Activated CD4-positive, alpha-beta memory T cell treated with anti-CD3 and anti-CD28 coated beads, Interleukin-2, amount 10 ng/mL, durations not matched to agents 7 days and 5 days (primary cell): Measurements from ENCODE around the gene RYR3. TPM values are rescaled to one million over a fixed set of nuclear protein-coding genes. Genes with fewer than 3 reads are reported as not detected.

Experiments
- CTCF ChIA-PET: fragments of 350-600 bp; sonication (Branson Sonifier 250); formaldehyde crosslinking; loops from one replicate; lab custom pipeline; 2021; ENCODE audit warnings: antibody characterized with exemption, inconsistent platforms; lab: Charles Lee
- POLR2A ChIA-PET: fragments of 350-600 bp; sonication (Branson Sonifier 250); formaldehyde crosslinking; loops from one replicate; lab custom pipeline; 2021; ENCODE audit warnings: antibody characterized with exemption; lab: Charles Lee
- DNase-seq: peaks from one replicate; pipeline ENCODE4 v3.0.0-alpha.2; 2020
- H3K27ac Mint-ChIP-seq: one replicate; pipeline ENCODE4 v1.8.0; 2021; ENCODE audit warnings: mild to moderate bottlenecking, mixed read lengths
- H3K27me3 Mint-ChIP-seq: one replicate; pipeline ENCODE4 v1.8.0; 2021; ENCODE audit warnings: mixed read lengths
- H3K36me3 Mint-ChIP-seq: one replicate; pipeline ENCODE4 v1.8.0; 2021; ENCODE audit warnings: low read depth, mixed read lengths
- H3K4me1 Mint-ChIP-seq: one replicate; pipeline ENCODE4 v1.8.0; 2021; ENCODE audit warnings: mixed read lengths
- H3K4me3 Mint-ChIP-seq: one replicate; pipeline ENCODE4 v1.8.0; 2021; ENCODE audit warnings: mild to moderate bottlenecking, mixed read lengths
- H3K9me3 Mint-ChIP-seq: one replicate; pipeline ENCODE4 v1.8.0; 2021; ENCODE audit warnings: mixed read lengths
- total RNA-seq, 2 experiments: library from RNA; stranded (reverse); gene quantifications; one replicate each; pipeline ENCODE4 v1.2.3, GENCODE V29; 2021

RYR3 gene
- total RNA-seq, 2 experiments from 2014 or later, result not detected

DNA sequence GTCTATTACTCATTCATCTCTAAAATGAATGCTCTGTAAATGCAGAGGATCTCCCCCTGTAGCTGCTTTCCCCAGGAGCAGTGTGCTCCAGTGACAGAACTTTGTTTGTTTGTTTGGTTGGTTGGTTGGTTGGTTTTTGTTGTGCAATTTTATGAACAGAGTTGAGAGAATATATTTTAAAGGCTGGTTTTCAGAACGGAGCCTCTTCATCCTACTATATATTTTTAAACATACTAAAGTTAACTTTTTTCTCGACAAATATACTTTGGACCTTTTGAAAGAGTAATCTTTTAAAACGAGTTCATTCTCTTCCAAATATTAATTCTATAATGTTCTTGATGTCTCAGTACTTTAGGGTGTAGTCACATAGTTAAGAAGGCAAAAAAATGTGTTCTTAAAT, 20.2 kb downstream of the RYR3 start:
- peaks cover 13% of the 10 kb centered on the region for H3K27me3 Mint-ChIP-seq
- H3K4me3 Mint-ChIP-seq, result no peak overlapping the region
- CTCF ChIA-PET, result interaction anchor here (1.3 kb wide), 1 partner anchor 38 kb away, joined by 3 read pairs; no protein-coding TSS in a partner anchor

DNA sequence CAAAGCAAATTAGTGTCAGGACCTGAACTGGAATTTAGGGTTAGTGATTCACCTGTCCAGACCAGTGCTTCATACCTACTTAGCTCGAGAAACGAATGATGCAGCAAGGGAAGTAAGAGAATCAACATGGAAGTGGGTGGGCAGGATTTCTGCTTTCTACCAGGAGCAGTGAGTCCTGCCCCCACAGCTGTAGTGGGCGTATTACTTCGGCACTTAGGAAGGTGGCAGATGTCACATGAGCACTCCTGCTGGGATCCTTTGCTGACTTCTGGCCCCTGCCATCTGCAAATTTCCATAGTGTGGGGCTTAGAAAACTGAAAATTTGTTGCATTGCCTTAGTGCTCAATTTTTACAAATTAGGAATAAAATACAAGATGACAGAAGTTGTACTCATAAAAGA, 31.2 kb downstream of the RYR3 start:
- no peak for DNase-seq
- CTCF ChIA-PET, result no interaction called here
- Mint-ChIP-seq H3K4me3 (no peak overlapping the region), H3K27me3 (peaks cover 3% of the 10 kb centered on the region), H3K36me3 (no peaks in the 10 kb centered on the region), H3K9me3 (no peaks in the 10 kb centered on the region), H3K27ac (no peak overlapping the region), H3K4me1 (no peaks in the 10 kb centered on the region)
- POLR2A ChIA-PET, result no interaction called here

More for the DNA sequence above, 20.2 kb downstream of the RYR3 start:
- no peak for DNase-seq
- H3K9me3 Mint-ChIP-seq, result no peaks in the 10 kb centered on the region
- POLR2A ChIA-PET, result no interaction called here
- no peak overlapping the region for H3K27ac Mint-ChIP-seq
- no peaks in the 10 kb centered on the region for H3K4me1 Mint-ChIP-seq
- no peaks in the 10 kb centered on the region for H3K36me3 Mint-ChIP-seq

DNA sequence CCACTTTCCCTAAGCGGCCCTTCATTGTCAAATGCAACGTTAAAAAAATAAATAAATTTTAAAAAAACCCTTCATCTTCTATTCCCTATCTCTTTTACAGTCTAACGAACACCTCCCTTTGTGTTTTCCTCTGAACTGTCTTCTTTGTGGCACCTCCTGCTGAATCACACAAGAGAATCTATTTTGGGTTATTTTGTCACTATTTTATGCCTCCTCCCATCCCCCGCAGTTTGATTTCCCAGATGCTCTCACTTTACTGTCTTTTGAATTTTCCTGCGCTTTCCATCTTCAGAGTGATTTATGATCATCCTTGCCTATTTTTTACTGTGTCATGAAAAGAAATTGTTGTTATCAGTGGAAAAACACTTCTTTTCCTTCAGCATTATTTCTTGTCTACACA, 32.5 kb downstream of the RYR3 start:
- Mint-ChIP-seq H3K27ac (no peak overlapping the region), H3K4me1 (no peaks in the 10 kb centered on the region), H3K4me3 (no peak overlapping the region), H3K27me3 (peaks cover 3% of the 10 kb centered on the region), H3K9me3 (no peaks in the 10 kb centered on the region), H3K36me3 (no peaks in the 10 kb centered on the region)
- no peak for DNase-seq
- POLR2A ChIA-PET, result no interaction called here
- CTCF ChIA-PET, result no interaction called here

DNA sequence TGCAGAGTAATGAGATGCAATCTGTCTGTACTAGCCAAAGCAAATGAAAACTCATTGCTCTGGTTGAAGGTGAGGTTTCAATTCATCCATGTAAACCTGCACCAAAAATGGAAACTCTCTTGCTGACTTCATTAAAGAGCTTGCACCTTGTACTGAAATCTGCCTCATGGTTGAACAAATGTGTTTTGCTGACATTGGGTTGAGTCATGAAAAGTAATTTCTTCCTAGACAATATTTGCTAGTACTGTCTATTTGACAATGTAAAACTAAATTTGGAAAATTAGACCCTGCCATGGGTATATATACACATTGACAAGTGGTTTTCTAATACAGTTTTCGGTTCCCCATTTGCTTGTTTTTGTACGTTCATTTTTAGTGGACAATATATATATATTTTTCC, 33.3 kb downstream of the RYR3 start:
- POLR2A ChIA-PET, result no interaction called here
- CTCF ChIA-PET, result no interaction called here
- Mint-ChIP-seq H3K36me3 (no peaks in the 10 kb centered on the region), H3K9me3 (no peaks in the 10 kb centered on the region), H3K4me3 (no peak overlapping the region), H3K4me1 (no peaks in the 10 kb centered on the region), H3K27ac (no peak overlapping the region), H3K27me3 (peaks cover 3% of the 10 kb centered on the region)
- no peak for DNase-seq

DNA sequence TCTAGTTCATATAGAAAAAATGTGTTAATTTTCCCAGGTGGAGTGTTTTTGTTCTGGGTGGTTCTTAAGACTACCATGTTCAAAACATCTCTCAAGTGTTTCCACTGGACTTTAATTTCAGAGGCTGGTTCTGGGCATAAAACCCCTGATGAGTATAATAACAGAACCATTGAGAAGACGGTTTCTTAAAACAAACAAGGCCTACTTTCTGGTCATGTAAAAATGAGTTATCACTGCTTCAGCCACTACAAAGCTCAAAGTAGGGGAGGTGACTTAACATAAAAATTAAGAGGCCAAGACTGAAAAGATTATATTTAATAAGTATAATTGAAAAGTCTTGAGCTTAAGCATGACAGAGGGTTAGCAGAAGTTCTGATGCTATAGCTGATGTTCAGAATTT, 33.8 kb downstream of the RYR3 start:
- ChIA-PET POLR2A (no interaction called here), CTCF (no interaction called here)
- no peaks in the 10 kb centered on the region for H3K36me3 Mint-ChIP-seq
- DNase-seq, result no peak
- no peaks in the 10 kb centered on the region for H3K4me1 Mint-ChIP-seq
- peaks cover 3% of the 10 kb centered on the region for H3K27me3 Mint-ChIP-seq
- no peak overlapping the region for H3K4me3 Mint-ChIP-seq
- H3K9me3 Mint-ChIP-seq, result no peaks in the 10 kb centered on the region
- H3K27ac Mint-ChIP-seq, result no peak overlapping the region

DNA sequence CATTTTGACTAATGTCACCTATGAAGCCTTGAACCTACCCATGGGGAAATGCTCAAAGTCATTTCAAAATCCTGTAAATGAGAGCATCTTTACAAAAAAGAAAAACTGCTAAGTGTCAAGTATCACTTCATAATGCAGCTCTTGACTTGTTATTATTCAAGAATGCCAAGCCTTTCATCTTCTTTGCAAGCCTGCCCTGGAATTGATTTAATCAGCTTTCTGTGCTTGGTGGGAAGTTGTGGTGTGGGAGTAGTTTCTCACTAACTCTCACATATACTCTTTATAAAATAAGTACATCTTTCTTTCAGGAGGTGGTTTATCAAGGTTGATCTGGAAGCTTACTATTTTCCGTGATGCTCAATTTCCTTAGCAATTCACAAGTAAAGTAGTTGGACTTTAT, 43.6 kb downstream of the RYR3 start:
- DNase-seq, result no peak
- Mint-ChIP-seq H3K9me3 (no peaks in the 10 kb centered on the region), H3K4me3 (no peak overlapping the region), H3K36me3 (no peaks in the 10 kb centered on the region), H3K27ac (no peak overlapping the region), H3K4me1 (no peaks in the 10 kb centered on the region), H3K27me3 (peaks cover 4% of the 10 kb centered on the region)
- ChIA-PET POLR2A (no interaction called here), CTCF (interaction anchor here (1.2 kb wide), 1 partner anchor 62 kb away, joined by 4 read pairs; no protein-coding TSS in a partner anchor)

DNA sequence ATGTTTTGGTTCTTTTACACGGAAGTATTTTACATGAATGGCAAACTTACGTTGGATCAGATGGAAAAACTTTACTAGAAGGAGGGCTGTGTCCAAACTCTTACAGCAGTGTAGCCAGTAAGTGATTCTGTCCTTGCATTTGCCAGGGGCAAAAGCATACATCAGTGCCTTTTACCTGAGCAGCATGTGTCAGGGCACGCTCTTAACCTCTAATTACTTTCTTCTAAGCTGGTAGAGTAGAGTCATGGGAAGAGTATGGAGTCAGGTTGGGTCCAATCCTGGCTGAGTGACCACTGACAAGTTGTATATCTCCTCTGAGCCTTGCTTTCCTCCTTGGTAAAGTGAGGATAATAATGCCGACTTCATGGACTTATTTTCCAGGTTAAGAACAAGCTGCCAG, 47.1 kb downstream of the RYR3 start:
- no peaks in the 10 kb centered on the region for H3K9me3 Mint-ChIP-seq
- DNase-seq, result no peak
- H3K4me1 Mint-ChIP-seq, result no peaks in the 10 kb centered on the region
- H3K4me3 Mint-ChIP-seq, result no peak overlapping the region
- H3K27me3 Mint-ChIP-seq, result no peaks in the 10 kb centered on the region
- no peak overlapping the region for H3K27ac Mint-ChIP-seq
- POLR2A ChIA-PET, result no interaction called here
- H3K36me3 Mint-ChIP-seq, result no peaks in the 10 kb centered on the region
- CTCF ChIA-PET, result no interaction called here

DNA sequence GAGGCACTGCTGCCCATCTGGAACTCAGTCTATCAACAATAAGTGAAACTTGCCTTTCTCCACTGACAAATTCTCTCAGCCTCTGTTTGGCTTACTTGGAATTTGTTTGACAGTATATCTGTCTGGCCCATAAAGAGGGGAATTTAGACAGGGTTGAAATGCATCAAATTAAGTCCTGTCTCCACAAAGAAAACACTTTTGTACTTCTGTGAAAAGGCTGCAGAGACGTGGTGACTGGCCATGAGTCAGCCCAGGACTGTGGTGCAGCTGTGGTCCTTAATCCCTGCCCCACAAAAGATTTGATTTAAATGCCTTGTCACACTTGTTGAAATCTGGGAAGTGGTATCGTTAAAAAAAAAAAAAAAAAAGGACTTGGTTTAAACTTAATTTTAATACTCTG, 47.5 kb downstream of the RYR3 start:
- H3K27ac Mint-ChIP-seq, result no peak overlapping the region
- no peaks in the 10 kb centered on the region for H3K9me3 Mint-ChIP-seq
- ChIA-PET CTCF (interaction anchor here (0.7 kb wide), 1 partner anchor 482 kb away, joined by 3 read pairs; no protein-coding TSS in a partner anchor), POLR2A (no interaction called here)
- no peaks in the 10 kb centered on the region for H3K36me3 Mint-ChIP-seq
- H3K4me3 Mint-ChIP-seq, result no peak overlapping the region
- H3K4me1 Mint-ChIP-seq, result no peaks in the 10 kb centered on the region
- no peak for DNase-seq
- no peaks in the 10 kb centered on the region for H3K27me3 Mint-ChIP-seq

DNA sequence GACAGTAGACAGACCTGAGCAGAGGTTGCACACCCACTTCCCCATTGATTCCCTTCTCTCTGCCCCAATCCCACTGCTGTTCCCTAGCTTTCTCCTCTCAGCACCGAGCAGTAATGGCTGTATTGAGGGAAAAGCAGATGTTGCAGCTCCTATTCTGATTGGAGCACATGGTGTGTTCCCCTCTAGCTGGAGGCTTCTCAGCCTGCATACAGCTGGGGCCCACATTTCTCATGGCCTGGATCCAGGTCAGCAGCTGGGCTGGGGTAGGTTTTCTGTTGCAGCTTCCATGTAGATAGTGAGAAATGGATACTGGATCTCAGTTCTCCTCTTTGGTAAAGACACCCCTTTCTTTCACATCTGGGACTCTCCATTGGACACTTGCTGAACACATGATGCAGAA, 50.1 kb downstream of the RYR3 start:
- H3K27ac Mint-ChIP-seq, result no peak overlapping the region
- H3K36me3 Mint-ChIP-seq, result no peaks in the 10 kb centered on the region
- ChIA-PET CTCF (no interaction called here), POLR2A (no interaction called here)
- no peaks in the 10 kb centered on the region for H3K4me1 Mint-ChIP-seq
- DNase-seq, result no peak
- H3K4me3 Mint-ChIP-seq, result no peak overlapping the region
- H3K27me3 Mint-ChIP-seq, result peaks cover 6% of the 10 kb centered on the region
- H3K9me3 Mint-ChIP-seq, result no peaks in the 10 kb centered on the region

DNA sequence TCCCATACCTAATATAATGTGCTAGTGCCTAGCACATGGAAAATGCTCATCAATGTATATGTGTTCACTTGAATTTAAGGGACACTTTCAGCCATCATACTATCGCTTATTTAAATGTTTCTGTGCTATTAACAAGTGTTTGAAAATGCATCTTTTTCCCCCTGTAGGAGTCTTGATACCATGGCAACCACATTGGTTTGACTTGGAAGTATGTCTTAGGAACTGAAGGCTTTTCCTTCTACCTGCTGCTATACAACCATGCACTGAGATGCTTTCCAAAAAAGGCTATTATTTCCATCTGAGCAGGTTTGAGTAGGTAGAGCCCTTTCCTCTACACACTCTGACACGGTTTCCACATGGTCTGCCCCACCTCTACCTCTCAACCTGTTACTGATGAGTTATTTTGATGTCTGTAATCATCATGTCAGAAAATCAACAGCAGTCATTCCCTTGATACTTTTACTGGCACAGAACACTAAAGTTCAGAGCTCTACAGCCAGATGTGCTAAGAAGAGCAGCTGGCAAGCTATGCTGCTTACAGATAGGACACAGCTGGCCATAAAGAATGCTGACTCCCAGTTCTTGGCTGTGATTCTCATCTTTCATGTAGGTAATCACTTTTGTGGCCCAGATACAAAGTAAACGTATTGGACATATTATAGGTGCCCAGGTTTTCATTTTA, 59.3 kb downstream of the RYR3 start:
- no peaks in the 10 kb centered on the region for H3K36me3 Mint-ChIP-seq
- POLR2A ChIA-PET, result no interaction called here
- no peak for DNase-seq

DNA sequence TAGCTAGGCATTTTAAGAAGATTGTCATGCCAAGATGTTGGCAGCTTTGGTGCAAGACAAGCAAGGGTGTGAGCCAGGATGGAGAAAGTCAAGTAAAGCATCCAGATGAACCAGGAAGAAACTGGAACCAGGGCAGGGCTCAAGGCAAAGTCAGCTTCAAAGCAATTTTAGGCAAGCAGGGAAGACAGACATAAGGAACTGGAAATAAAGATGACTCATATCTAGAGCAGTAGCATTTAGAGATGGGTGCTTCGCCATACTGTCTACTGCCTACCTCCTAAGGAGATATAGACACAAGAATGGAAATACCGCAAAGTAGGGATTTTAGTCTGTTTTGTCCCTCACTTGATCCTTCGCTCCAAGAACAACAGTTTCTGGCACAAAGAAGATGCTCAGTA, 59.9 kb downstream of the RYR3 start:
- CTCF ChIA-PET, result no interaction called here
- no peaks in the 10 kb centered on the region for H3K36me3 Mint-ChIP-seq
- H3K4me3 Mint-ChIP-seq, result no peak overlapping the region
- no peak overlapping the region for H3K27ac Mint-ChIP-seq
- peaks cover 2% of the 10 kb centered on the region for H3K27me3 Mint-ChIP-seq
- no peaks in the 10 kb centered on the region for H3K4me1 Mint-ChIP-seq
- POLR2A ChIA-PET, result no interaction called here
- DNase-seq, result no peak
- H3K9me3 Mint-ChIP-seq, result no peaks in the 10 kb centered on the region

More for the DNA sequence above, 59.3 kb downstream of the RYR3 start:
- no peaks in the 10 kb centered on the region for H3K4me1 Mint-ChIP-seq
- H3K9me3 Mint-ChIP-seq, result no peaks in the 10 kb centered on the region
- CTCF ChIA-PET, result no interaction called here
- no peak overlapping the region for H3K4me3 Mint-ChIP-seq
- H3K27me3 Mint-ChIP-seq, result peaks cover 4% of the 10 kb centered on the region
- H3K27ac Mint-ChIP-seq, result no peak overlapping the region

DNA sequence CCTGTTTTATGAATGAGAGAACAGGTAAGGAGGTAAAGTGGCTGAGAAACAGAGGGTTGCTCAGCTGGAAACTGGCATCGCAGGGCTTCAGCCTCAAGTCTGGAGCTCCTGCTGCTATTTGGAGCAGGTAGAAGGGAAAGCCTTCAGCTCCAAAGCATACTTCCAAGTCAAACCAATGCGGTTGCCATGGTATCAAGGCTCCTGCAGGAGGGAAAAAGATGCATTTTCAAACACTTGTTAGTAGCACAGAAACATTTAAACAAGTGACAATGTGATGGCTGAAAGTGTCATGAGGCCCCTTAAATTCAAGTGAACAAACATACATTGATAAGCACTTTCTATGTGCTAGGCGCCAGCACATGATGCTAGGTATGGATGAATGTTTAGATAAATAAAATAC, 60.4 kb downstream of the RYR3 start:
- CTCF ChIA-PET, result no interaction called here
- Mint-ChIP-seq H3K36me3 (no peaks in the 10 kb centered on the region), H3K27me3 (peaks cover 2% of the 10 kb centered on the region), H3K4me1 (no peaks in the 10 kb centered on the region), H3K9me3 (no peaks in the 10 kb centered on the region), H3K4me3 (no peak overlapping the region), H3K27ac (no peak overlapping the region)
- POLR2A ChIA-PET, result no interaction called here
- no peak for DNase-seq

DNA sequence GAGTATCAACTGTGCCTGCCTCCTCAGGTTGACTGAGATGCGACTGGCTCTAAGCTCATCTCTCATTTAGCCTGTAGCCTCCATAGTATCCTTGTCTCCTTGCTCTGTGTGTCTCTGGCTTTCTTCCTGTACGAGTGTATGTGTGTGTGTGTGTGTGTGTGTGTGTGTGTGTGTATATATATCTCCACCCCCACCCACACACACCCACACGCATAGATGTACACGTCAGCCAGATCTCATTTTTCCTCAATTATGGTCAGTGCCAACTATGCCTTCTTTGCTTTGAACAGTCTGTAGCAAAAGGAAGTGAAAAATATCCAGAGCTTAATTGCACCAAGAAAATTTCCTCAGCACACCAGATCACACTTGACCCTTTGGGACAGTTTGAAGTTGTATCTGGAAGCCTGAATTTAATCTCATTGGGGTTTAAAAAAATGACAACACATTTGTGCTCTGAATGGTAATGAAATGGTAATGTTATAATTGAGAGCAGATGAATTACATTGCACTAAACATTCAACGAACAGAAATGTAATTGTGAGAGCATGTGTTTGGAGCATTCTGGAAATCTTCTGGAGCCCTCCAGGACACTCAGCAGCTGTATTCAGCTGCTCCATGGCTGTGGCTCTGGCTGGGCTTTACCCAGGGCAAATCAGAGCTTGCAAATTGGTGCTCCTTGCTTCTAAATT, 63.6 kb downstream of the RYR3 start:
- no peaks in the 10 kb centered on the region for H3K36me3 Mint-ChIP-seq
- ChIA-PET POLR2A (no interaction called here), CTCF (interaction anchor here (0.7 kb wide), 1 partner anchor 25 kb away, joined by 3 read pairs; no protein-coding TSS in a partner anchor)
- DNase-seq, result no peak
- peaks cover under 1% of the 10 kb centered on the region for H3K27me3 Mint-ChIP-seq
- H3K9me3 Mint-ChIP-seq, result no peaks in the 10 kb centered on the region
- H3K4me1 Mint-ChIP-seq, result no peaks in the 10 kb centered on the region
- H3K4me3 Mint-ChIP-seq, result no peak overlapping the region
- H3K27ac Mint-ChIP-seq, result no peak overlapping the region

DNA sequence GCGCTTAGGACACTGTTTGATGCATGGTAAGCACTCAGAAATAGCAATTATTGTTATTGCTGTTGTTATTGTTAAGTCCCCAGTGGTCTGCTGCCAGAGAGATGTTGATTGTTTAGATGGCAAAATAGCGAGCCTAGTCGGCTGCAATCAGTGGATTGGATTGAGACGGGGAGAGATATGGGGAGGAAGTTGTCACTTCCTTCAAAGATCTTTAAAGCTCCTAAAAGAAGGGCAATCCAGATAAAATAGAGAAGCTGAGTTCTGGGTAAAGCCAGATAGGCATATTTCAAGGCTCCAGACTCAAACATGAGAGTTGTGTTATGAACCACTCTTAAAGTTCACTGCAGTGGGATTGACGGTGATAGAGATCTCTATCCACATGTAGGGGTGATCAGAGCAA, 64.5 kb downstream of the RYR3 start:
- DNase-seq, result no peak
- H3K4me3 Mint-ChIP-seq, result no peak overlapping the region
- no peak overlapping the region for H3K27ac Mint-ChIP-seq
- H3K36me3 Mint-ChIP-seq, result no peaks in the 10 kb centered on the region
- H3K9me3 Mint-ChIP-seq, result no peaks in the 10 kb centered on the region
- no peaks in the 10 kb centered on the region for H3K27me3 Mint-ChIP-seq
- POLR2A ChIA-PET, result no interaction called here
- no peaks in the 10 kb centered on the region for H3K4me1 Mint-ChIP-seq
- CTCF ChIA-PET, result no interaction called here
